Liver (tissue), 3 donors: ENCODE data around the gene C8G.

Experiments used
- EGR1 ChIP-seq, 2 donors: IDR thresholded peaks; 2 replicates each; pipeline ENCODE4 v1.6.1; 2016 to 2018; ENCODE audit warnings: antibody characterized with exemption in 2 of 2, low read depth in 2 of 2
- FOXA1 ChIP-seq: IDR thresholded peaks from 2 replicates; pipeline ENCODE4 v1.6.1; 2016; ENCODE audit warnings: antibody characterized with exemption
- FOXA2 ChIP-seq: IDR thresholded peaks from 2 replicates; pipeline ENCODE4 v1.6.1; 2016; ENCODE audit warnings: antibody characterized with exemption
- JUND ChIP-seq, 2 donors: IDR thresholded peaks; 2 replicates each; pipeline ENCODE4 v1.6.1; 2016; ENCODE audit warnings: antibody characterized with exemption in 2 of 2
- RAD21 ChIP-seq, 2 donors: IDR thresholded peaks; 2 replicates each; pipeline ENCODE4 v1.6.1; 2016; ENCODE audit warnings: antibody characterized with exemption in 2 of 2, mild to moderate bottlenecking in 2 of 2
- REST ChIP-seq: IDR thresholded peaks from 2 replicates; pipeline ENCODE4 v1.6.1; 2016; ENCODE audit warnings: antibody characterized with exemption, mild to moderate bottlenecking
- RXRA ChIP-seq, 2 donors: IDR thresholded peaks; 2 replicates each; pipeline ENCODE4 v1.6.1; 2017 to 2018; ENCODE audit warnings: antibody characterized with exemption in 2 of 2, mild to moderate bottlenecking in 1 of 2
- SP1 ChIP-seq: IDR thresholded peaks from 2 replicates; pipeline ENCODE4 v1.6.1; 2018; ENCODE audit warnings: antibody characterized with exemption, mild to moderate bottlenecking
- TAF1 ChIP-seq: conservative IDR thresholded peaks from 2 replicates; pipeline ENCODE4 v1.6.1; 2016; ENCODE audit warnings: antibody characterized with exemption, mild to moderate bottlenecking
- YY1 ChIP-seq: IDR thresholded peaks from 2 replicates; pipeline ENCODE4 v1.6.1; 2016; ENCODE audit warnings: antibody characterized with exemption, mild to moderate bottlenecking
- TF ChIP-seq, protein P1 (sequence below): fragments of 150-350 bp; IDR thresholded peaks from 2 replicates; pipeline ENCODE4 v1.5.1; 2017; ENCODE audit warnings: improper control_type of control experiment, low read depth, low read length; ENCODE audit not compliant: missing input control
- TF ChIP-seq, protein P2 (sequence below): IDR thresholded peaks from 2 replicates; pipeline ENCODE4 v1.6.1; 2016; ENCODE audit warnings: antibody characterized with exemption
- TF ChIP-seq, protein P3 (sequence below): IDR thresholded peaks from 2 replicates; pipeline ENCODE4 v1.6.1; 2016; ENCODE audit warnings: antibody characterized with exemption
- TF ChIP-seq, protein P4 (sequence below): IDR thresholded peaks from 2 replicates; pipeline ENCODE4 v1.6.1; 2016; ENCODE audit warnings: antibody characterized with exemption
- donor health status: healthy.
- donor health status: healthy.

DNA sequence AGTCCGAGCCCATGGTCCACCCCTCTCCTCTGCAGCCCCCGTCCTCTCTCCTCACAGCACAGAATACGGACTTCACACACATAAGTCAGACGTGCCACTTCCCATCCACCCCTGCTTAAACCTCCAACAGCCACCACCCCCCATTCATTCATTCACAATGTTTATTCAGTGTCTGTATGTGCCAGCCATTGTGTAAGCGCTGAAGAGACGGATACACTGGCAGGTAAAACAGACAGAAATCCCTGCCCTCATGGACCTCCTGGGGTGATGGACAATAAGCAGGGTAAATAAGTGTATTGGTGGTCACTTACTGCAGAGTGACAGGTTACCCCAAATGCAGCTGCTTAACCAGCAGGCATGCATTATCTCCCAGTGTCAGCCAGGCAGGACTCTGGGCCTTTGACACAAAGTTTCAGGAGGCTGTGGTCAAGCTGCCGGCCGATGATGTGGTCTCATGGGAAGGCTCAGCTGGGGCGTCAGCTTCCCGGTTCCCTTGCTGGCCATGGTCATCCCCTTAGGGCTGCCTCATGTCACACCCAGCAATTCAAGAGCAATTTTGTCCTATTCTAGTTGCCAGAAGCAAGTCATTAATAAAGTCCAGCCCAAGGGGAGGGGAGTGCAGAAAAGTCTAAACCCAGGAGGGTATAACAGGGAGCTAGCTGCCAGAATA, 45.3 kb downstream of the C8G start:
- TF ChIP-seq, protein P1, sequence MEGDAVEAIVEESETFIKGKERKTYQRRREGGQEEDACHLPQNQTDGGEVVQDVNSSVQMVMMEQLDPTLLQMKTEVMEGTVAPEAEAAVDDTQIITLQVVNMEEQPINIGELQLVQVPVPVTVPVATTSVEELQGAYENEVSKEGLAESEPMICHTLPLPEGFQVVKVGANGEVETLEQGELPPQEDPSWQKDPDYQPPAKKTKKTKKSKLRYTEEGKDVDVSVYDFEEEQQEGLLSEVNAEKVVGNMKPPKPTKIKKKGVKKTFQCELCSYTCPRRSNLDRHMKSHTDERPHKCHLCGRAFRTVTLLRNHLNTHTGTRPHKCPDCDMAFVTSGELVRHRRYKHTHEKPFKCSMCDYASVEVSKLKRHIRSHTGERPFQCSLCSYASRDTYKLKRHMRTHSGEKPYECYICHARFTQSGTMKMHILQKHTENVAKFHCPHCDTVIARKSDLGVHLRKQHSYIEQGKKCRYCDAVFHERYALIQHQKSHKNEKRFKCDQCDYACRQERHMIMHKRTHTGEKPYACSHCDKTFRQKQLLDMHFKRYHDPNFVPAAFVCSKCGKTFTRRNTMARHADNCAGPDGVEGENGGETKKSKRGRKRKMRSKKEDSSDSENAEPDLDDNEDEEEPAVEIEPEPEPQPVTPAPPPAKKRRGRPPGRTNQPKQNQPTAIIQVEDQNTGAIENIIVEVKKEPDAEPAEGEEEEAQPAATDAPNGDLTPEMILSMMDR, result no peak
- TF ChIP-seq, protein P2, sequence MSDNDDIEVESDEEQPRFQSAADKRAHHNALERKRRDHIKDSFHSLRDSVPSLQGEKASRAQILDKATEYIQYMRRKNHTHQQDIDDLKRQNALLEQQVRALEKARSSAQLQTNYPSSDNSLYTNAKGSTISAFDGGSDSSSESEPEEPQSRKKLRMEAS, result no peak
- TF ChIP-seq, protein P3, sequence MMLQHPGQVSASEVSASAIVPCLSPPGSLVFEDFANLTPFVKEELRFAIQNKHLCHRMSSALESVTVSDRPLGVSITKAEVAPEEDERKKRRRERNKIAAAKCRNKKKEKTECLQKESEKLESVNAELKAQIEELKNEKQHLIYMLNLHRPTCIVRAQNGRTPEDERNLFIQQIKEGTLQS, result no peak
- TF ChIP-seq RAD21 (IDR thresholded peaks at IDR 0.05) (no peak), FOXA1 (no peak), SP1 (no peak), EGR1 (IDR thresholded peaks at IDR 0.05; ENCODE audit: low read depth in 2 of 2) (no peak), RXRA (IDR thresholded peaks at IDR 0.05) (no peak), YY1 (no peak), FOXA2 (no peak), TAF1 (no peak), REST (no peak), JUND (IDR thresholded peaks at IDR 0.05) (no peak)
- TF ChIP-seq, protein P4, sequence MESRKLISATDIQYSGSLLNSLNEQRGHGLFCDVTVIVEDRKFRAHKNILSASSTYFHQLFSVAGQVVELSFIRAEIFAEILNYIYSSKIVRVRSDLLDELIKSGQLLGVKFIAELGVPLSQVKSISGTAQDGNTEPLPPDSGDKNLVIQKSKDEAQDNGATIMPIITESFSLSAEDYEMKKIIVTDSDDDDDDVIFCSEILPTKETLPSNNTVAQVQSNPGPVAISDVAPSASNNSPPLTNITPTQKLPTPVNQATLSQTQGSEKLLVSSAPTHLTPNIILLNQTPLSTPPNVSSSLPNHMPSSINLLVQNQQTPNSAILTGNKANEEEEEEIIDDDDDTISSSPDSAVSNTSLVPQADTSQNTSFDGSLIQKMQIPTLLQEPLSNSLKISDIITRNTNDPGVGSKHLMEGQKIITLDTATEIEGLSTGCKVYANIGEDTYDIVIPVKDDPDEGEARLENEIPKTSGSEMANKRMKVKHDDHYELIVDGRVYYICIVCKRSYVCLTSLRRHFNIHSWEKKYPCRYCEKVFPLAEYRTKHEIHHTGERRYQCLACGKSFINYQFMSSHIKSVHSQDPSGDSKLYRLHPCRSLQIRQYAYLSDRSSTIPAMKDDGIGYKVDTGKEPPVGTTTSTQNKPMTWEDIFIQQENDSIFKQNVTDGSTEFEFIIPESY, result no peak
